Omental fat pad (tissue), 4 donors: ENCODE results near the gene CHST11. TPM values are rescaled to one million over a fixed set of nuclear protein-coding genes. Genes with fewer than 3 reads are reported as not detected.

Experiments
- ATAC-seq: fragments of 150-250 bp; one replicate; pipeline ENCODE4 v1.9.1; 2016; ENCODE audit warnings: mild to moderate bottlenecking, moderate library complexity; ENCODE audit not compliant: low FRiP score
- DNase-seq: peaks from one replicate; pipeline ENCODE4 v3.0.0-alpha.2; 2019; ENCODE audit warnings: low spot score
- CTCF ChIP-seq, 3 donors: fragments of 450-650 bp; IDR thresholded peaks; one replicate each; pipeline ENCODE4 v1.5.1; 2016 to 2017; ENCODE audit warnings: antibody characterized with exemption in 3 of 3, mild to moderate bottlenecking in 3 of 3, moderate library complexity in 2 of 3
- total RNA-seq, 4 donors: library from RNA; depleted of rRNA; stranded (reverse); fragments of >200 nt; gene quantifications; one replicate each; pipeline ENCODE4 v1.1.0, GENCODE V29; 2016

CHST11 gene
- total RNA-seq, 4 donors from 2014 or later = 12.2 to 58.6 (median 30.1) TPM

GRCh38 chr12:104427547-104427938 lies 29.2 kb upstream of the CHST11 start:
- DNase-seq (no peak), ATAC-seq (no peak)
- TF ChIP-seq CTCF (IDR thresholded peaks at IDR 0.05) = no peak

GRCh38 chr12:104433061-104433460 lies 23.7 kb upstream of the CHST11 start:
- ATAC-seq = no peak
- no peak for DNase-seq
- no peak for TF ChIP-seq CTCF (IDR thresholded peaks at IDR 0.05)

GRCh38 chr12:104434129-104434528 lies 22.6 kb upstream of the CHST11 start:
- no peak for TF ChIP-seq CTCF (IDR thresholded peaks at IDR 0.05)
- no peak for ATAC-seq
- no peak for DNase-seq

GRCh38 chr12:104435175-104435574 lies 21.6 kb upstream of the CHST11 start:
- no peak for DNase-seq
- no peak for ATAC-seq
- TF ChIP-seq CTCF (IDR thresholded peaks at IDR 0.05) = no peak

- DNase-seq = no peak
- no peak for TF ChIP-seq CTCF (IDR thresholded peaks at IDR 0.05)
- ATAC-seq = no peak
These were observed 21.0 kb upstream of the CHST11 start for GRCh38 chr12:104435765-104436164.

- DNase-seq = no peak
- ATAC-seq = no peak
- TF ChIP-seq CTCF (IDR thresholded peaks at IDR 0.05) = no peak
These were observed 20.0 kb upstream of the CHST11 start for GRCh38 chr12:104436790-104437189.

GRCh38 chr12:104438134-104438533 lies 18.6 kb upstream of the CHST11 start:
- ATAC-seq (no peak), DNase-seq (no peak)
- TF ChIP-seq CTCF (IDR thresholded peaks at IDR 0.05) = no peak
